ENCODE results near the gene TM9SF1. TPM values are rescaled to one million over a fixed set of nuclear protein-coding genes. Genes with fewer than 3 reads are reported as not detected.

TM9SF1 gene
- total RNA-seq, 1 donor from 2014 or later = 50.9 TPM

Other genes starting within 250 kb of the TM9SF1 start
- 61.6 and 72.0 TPM in 2 replicates for gene DHRS4, start 241.7 kb downstream of the TM9SF1 start, total RNA-seq
- gene DHRS4L2, start 206.5 kb downstream of the TM9SF1 start, total RNA-seq = 21.6 and 26.6 TPM in 2 replicates
- gene CARMIL3, start 143.4 kb downstream of the TM9SF1 start, total RNA-seq = under 0.01 and 0.17 TPM in 2 replicates
- not detected in 2 replicates for gene CPNE6, start 123.9 kb downstream of the TM9SF1 start, total RNA-seq
- gene PCK2, start 101.1 kb downstream of the TM9SF1 start, total RNA-seq = 14.5 and 17.0 TPM in 2 replicates
- 58.0 and 74.9 TPM in 2 replicates for gene DCAF11, start 80.7 kb downstream of the TM9SF1 start, total RNA-seq
- gene NRL, start 80.5 kb downstream of the TM9SF1 start, total RNA-seq = 0.95 and 1.0 TPM in 2 replicates
- 0.16 TPM in 1 of 2 replicates, not detected in the other for gene FITM1, start 64.8 kb downstream of the TM9SF1 start, total RNA-seq
- 93.1 and 102 TPM in 2 replicates for gene PSME1, start 59.2 kb downstream of the TM9SF1 start, total RNA-seq
- 11.9 and 13.9 TPM in 2 replicates for gene EMC9, start 53.9 kb downstream of the TM9SF1 start, total RNA-seq
- gene PSME2, start 48.8 kb downstream of the TM9SF1 start, total RNA-seq = 60.0 and 106 TPM in 2 replicates
- 22.2 and 25.8 TPM in 2 replicates for gene RNF31, start 47.9 kb downstream of the TM9SF1 start, total RNA-seq
- 101 and 116 TPM in 2 replicates for gene IRF9, start 34.2 kb downstream of the TM9SF1 start, total RNA-seq
- 0.77 and 1.4 TPM in 2 replicates for gene REC8, start 23.4 kb downstream of the TM9SF1 start, total RNA-seq
- 24.0 and 24.3 TPM in 2 replicates for gene IPO4, start 6.6 kb downstream of the TM9SF1 start, total RNA-seq
- 0.16 TPM in 1 of 2 replicates, not detected in the other for gene TSSK4, start 10.3 kb upstream of the TM9SF1 start, total RNA-seq
- gene CHMP4A, start 18.0 kb upstream of the TM9SF1 start, total RNA-seq = 18.6 and 23.8 TPM in 2 replicates
- 15.3 and 17.8 TPM in 2 replicates for gene MDP1, start 20.6 kb upstream of the TM9SF1 start, total RNA-seq
- gene NEDD8, start 36.9 kb upstream of the TM9SF1 start, total RNA-seq = 277 and 335 TPM in 2 replicates
- gene GMPR2, start 37.5 kb upstream of the TM9SF1 start, total RNA-seq = 118 and 120 TPM in 2 replicates
- gene TINF2, start 47.2 kb upstream of the TM9SF1 start, total RNA-seq = 36.6 and 48.1 TPM in 2 replicates
- 0.16 and 0.86 TPM in 2 replicates for gene TGM1, start 67.7 kb upstream of the TM9SF1 start, total RNA-seq
- gene RABGGTA, start 76.2 kb upstream of the TM9SF1 start, total RNA-seq = 16.9 and 18.7 TPM in 2 replicates
- gene DHRS1, start 104.3 kb upstream of the TM9SF1 start, total RNA-seq = 11.2 and 14.7 TPM in 2 replicates
- 13.4 and 13.9 TPM in 2 replicates for gene NOP9, start 104.4 kb upstream of the TM9SF1 start, total RNA-seq
- gene CIDEB, start 112.5 kb upstream of the TM9SF1 start, total RNA-seq = 1.3 and 1.4 TPM in 2 replicates
- gene LTB4R2, start 114.7 kb upstream of the TM9SF1 start, total RNA-seq = 1.9 and 2.7 TPM in 2 replicates
- 0.94 and 1.1 TPM in 2 replicates for gene LTB4R, start 116.1 kb upstream of the TM9SF1 start, total RNA-seq
- 1.4 and 9.3 TPM in 2 replicates for gene ADCY4, start 139.6 kb upstream of the TM9SF1 start, total RNA-seq
- gene RIPK3, start 144.6 kb upstream of the TM9SF1 start, total RNA-seq = 2.5 and 6.2 TPM in 2 replicates
- gene NFATC4, start 172.7 kb upstream of the TM9SF1 start, total RNA-seq = 74.6 and 97.9 TPM in 2 replicates
- gene NYNRIN, start 203.6 kb upstream of the TM9SF1 start, total RNA-seq = 17.5 and 19.7 TPM in 2 replicates
- gene CBLN3, start 234.2 kb upstream of the TM9SF1 start, total RNA-seq = 3.5 and 4.8 TPM in 2 replicates
- 42.2 and 44.9 TPM in 2 replicates for gene KHNYN, start 234.5 kb upstream of the TM9SF1 start, total RNA-seq
- gene SDR39U1, start 247.3 kb upstream of the TM9SF1 start, total RNA-seq = 7.5 and 10.6 TPM in 2 replicates